ENCODE data around the gene FBXL22. TPM values are rescaled to one million over a fixed set of nuclear protein-coding genes. Genes with fewer than 3 reads are reported as not detected.

Gene FBXL22
- total RNA-seq, 1 experiment from 2014 or later, result 0.71 TPM

- Mint-ChIP-seq H3K27me3 (ENCODE audit: unreplicated experiment) (no peaks in the 10 kb centered on the region), H3K36me3 (ENCODE audit: insufficient read depth, unreplicated experiment) (peaks cover 31% of the 10 kb centered on the region), H3K4me3 (ENCODE audit: low read depth, unreplicated experiment) (no peak overlapping the region), H3K27ac (ENCODE audit: unreplicated experiment) (no peak overlapping the region), H3K4me1 (ENCODE audit: low read depth, unreplicated experiment) (no peaks in the 10 kb centered on the region), H3K9me3 (ENCODE audit: low read depth, unreplicated experiment) (no peaks in the 10 kb centered on the region)
- CTCF ChIA-PET, result no interaction called here
- no TSS peak for BruUV-seq (replicated peaks)
- no peak for DNase-seq
- TF ChIP-seq CTCF (IDR thresholded peaks at IDR 0.05; ENCODE audit: unreplicated experiment), result no peak
- intact Hi-C loops (cut with micrococcal nuclease; ENCODE audit: unreplicated experiment), result no loop called here
Observed at GRCh38 chr15:63560741-63561448, 36.3 kb upstream of the FBXL22 start.

DNA sequence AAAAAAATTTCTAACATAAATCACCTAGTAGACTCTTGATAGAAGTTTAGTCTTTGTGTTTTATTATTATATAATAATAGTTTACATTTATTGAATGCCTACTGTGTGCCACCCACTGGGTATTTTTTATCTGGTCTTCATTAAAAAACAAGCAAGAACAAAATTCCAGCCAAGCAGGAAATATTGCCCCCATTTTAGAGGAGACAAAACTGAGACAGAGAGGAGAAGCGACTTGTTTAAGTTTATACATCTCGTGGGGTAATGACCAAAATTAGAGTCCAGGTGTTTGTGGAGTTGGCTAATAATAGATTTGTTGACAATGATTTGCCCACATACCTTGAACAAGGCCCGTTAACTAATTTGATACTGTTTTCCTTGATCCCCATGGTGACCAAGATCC lies 33.1 kb upstream of the FBXL22 start:
- Mint-ChIP-seq H3K4me3 (ENCODE audit: low read depth, unreplicated experiment) (no peak overlapping the region), H3K27ac (ENCODE audit: unreplicated experiment) (no peak overlapping the region), H3K4me1 (ENCODE audit: low read depth, unreplicated experiment) (no peaks in the 10 kb centered on the region), H3K9me3 (ENCODE audit: low read depth, unreplicated experiment) (no peaks in the 10 kb centered on the region), H3K36me3 (ENCODE audit: insufficient read depth, unreplicated experiment) (peaks cover 35% of the 10 kb centered on the region), H3K27me3 (ENCODE audit: unreplicated experiment) (no peaks in the 10 kb centered on the region)
- CTCF ChIA-PET, result no interaction called here
- DNase-seq, result no peak
- intact Hi-C loops (cut with micrococcal nuclease; ENCODE audit: unreplicated experiment), result no loop called here
- no peak for TF ChIP-seq CTCF (IDR thresholded peaks at IDR 0.05; ENCODE audit: unreplicated experiment)
- no TSS peak for BruUV-seq (replicated peaks)

DNA sequence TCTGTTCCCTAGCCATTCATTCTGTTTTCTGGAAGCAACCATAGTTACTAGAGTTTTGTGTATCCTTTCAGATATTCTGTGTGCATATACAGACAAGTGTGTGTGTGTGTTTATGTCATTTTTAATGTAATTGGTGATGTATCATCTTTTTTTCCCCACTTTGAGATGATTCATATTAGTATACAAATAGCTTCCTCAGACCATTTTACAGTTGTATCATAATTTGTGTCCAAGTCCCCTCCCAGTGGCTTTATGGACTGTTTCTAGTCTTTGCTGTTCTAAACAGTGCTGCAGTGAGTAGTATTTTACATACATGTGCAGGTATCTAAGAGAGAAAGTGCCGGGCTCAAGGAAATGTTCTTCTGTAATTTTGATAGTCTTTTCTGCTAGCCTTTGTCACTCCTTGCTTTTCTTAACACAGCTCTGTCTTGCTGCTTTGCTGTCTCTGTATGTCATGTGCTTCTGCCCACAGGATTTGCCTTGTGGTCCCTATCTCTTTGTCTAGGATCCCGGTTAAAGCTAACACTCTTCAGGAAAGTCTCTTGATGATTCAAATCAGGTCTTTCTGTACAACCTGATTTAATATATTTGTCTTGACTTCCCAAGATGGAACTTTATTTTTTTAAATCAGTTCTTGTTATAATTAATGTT lies 31.5 kb upstream of the FBXL22 start:
- no peak for DNase-seq
- Mint-ChIP-seq H3K4me3 (ENCODE audit: low read depth, unreplicated experiment) (no peak overlapping the region), H3K27ac (ENCODE audit: unreplicated experiment) (no peak overlapping the region), H3K36me3 (ENCODE audit: insufficient read depth, unreplicated experiment) (peaks cover 25% of the 10 kb centered on the region), H3K4me1 (ENCODE audit: low read depth, unreplicated experiment) (no peaks in the 10 kb centered on the region), H3K9me3 (ENCODE audit: low read depth, unreplicated experiment) (no peaks in the 10 kb centered on the region), H3K27me3 (ENCODE audit: unreplicated experiment) (no peaks in the 10 kb centered on the region)
- CTCF ChIA-PET, result interaction anchor here (1.2 to 1.4 kb wide), 2 partner anchors 12 to 48 kb away, joined by 3 read pairs; no protein-coding TSS in a partner anchor
- intact Hi-C loops (cut with micrococcal nuclease; ENCODE audit: unreplicated experiment), result no loop called here
- no peak for TF ChIP-seq CTCF (IDR thresholded peaks at IDR 0.05; ENCODE audit: unreplicated experiment)
- no TSS peak for BruUV-seq (replicated peaks)

DNA sequence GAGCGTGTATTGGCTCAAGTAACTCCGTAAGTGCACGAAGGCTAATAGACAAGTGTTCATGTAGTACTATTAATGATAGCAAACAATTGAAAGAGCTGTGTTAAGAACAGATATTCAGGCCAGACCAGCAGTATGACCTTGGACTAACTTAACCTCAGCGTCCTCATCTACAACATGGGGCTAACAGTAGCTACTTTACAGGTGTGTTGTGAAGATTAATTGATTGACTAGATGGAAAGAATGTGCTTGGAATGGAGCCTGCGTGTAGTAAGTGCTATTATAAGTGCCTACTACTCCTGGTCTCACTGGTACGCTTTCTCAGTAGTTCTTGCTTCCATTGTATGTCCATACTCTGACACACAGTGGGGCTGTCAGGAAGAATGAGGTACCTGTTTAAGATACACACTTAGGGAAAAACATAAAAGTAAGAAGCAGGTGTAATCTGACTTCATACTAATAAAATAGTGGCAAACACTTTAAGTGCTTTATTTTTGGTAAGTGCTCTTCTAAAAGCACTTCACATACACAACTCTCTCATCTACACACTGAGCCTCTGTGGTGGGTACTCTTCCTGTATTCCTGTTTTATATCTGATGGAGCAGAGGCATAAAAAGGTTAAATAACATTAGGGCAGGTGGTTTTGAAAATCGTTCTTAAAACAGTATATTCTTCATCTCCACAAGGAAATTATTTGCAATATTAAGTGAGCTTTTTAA lies 24.3 kb upstream of the FBXL22 start:
- intact Hi-C loops (cut with micrococcal nuclease; ENCODE audit: unreplicated experiment), result no loop called here
- BruUV-seq (replicated peaks), result no TSS peak
- H3K27me3 Mint-ChIP-seq (ENCODE audit: unreplicated experiment), result no peaks in the 10 kb centered on the region
- peaks cover 44% of the 10 kb centered on the region for H3K36me3 Mint-ChIP-seq (ENCODE audit: insufficient read depth, unreplicated experiment)
- no peak for TF ChIP-seq CTCF (IDR thresholded peaks at IDR 0.05; ENCODE audit: unreplicated experiment)
- H3K4me1 Mint-ChIP-seq (ENCODE audit: low read depth, unreplicated experiment), result no peaks in the 10 kb centered on the region
- H3K4me3 Mint-ChIP-seq (ENCODE audit: low read depth, unreplicated experiment), result no peak overlapping the region
- peak overlapping the region; percentile 9 for H3K27ac Mint-ChIP-seq (ENCODE audit: unreplicated experiment)
- CTCF ChIA-PET, result no interaction called here
- DNase-seq, result no peak
- no peaks in the 10 kb centered on the region for H3K9me3 Mint-ChIP-seq (ENCODE audit: low read depth, unreplicated experiment)

All from Calu3 (cell line).